HEK293T (cell line): Measurements from ENCODE around the gene CCDC159.

Source experiments
- BHLHE40 ChIP-seq: fragments of 450-650 bp; IDR thresholded peaks from 2 replicates; pipeline ENCODE4 v1.6.1; 2016; ENCODE audit warnings: mild to moderate bottlenecking, moderate library complexity, borderline replicate concordance
- FOXA1 ChIP-seq: fragments of 450-650 bp; IDR thresholded peaks from 2 replicates; pipeline ENCODE4 v1.6.1; 2016; ENCODE audit warnings: mild to moderate bottlenecking
- FOXK2 ChIP-seq: fragments of 450-650 bp; IDR thresholded peaks from 2 replicates; pipeline ENCODE4 v1.6.1; 2016; ENCODE audit warnings: mild to moderate bottlenecking
- FOXM1 ChIP-seq: fragments of 450-650 bp; IDR thresholded peaks from 2 replicates; pipeline ENCODE4 v1.6.1; 2017; ENCODE audit warnings: mild to moderate bottlenecking, borderline replicate concordance
- LEF1 ChIP-seq: fragments of 450-650 bp; IDR thresholded peaks from 2 replicates; pipeline ENCODE4 v1.6.1; 2017; ENCODE audit warnings: mild to moderate bottlenecking, borderline replicate concordance
- NFRKB ChIP-seq: fragments of 450-650 bp; IDR thresholded peaks from 2 replicates; pipeline ENCODE4 v1.6.1; 2016; ENCODE audit warnings: mild to moderate bottlenecking, moderate library complexity
- SUZ12 ChIP-seq: fragments of 450-650 bp; IDR thresholded peaks from 2 replicates; pipeline ENCODE4 v1.6.1; 2016; ENCODE audit warnings: mild to moderate bottlenecking
- TF ChIP-seq, protein P1 (sequence below): fragments of 450-650 bp; IDR thresholded peaks from 2 replicates; pipeline ENCODE4 v1.6.1; 2016

DNA sequence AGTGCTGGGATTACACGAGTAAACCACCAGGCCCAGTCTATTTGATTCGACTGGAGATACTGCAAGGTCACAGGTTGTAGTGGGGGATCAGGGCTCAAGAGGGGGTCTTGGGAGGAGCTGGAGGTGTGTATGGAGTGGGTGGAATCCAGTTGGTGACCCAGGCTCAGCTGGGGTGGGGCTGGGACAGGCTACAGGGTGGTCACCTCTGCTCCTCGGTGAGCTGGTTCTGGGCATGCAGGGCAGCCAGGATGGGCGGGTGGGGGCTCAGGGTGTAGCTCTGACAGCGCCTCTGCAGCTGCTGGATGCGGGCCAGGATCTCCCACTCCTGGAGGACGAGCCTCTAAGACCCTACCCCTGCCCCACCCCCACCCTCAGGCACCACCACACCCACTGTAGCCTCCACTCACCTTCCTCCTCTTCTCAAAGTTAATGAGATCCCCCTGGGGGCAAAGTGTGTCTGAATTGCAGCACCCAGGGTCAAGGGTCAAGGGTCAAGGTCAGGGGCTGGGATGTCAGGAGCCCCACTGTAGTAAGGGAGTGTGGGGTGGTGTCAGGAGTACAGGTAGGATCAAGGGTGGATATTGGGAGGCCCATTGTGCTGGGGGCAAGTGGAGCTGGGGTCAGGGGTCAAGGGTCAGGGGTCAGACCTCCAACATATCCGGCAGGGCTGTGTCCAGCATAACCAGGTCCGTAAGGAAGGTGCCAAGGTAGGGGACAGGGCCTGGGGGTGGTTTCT is 55.7 kb downstream of the CCDC159 start:
- TF ChIP-seq FOXA1 (no peak), FOXM1 (no peak), BHLHE40 (no peak), SUZ12 (no peak), LEF1 (no peak), FOXK2 (no peak), NFRKB (no peak)
- TF ChIP-seq, protein P1, sequence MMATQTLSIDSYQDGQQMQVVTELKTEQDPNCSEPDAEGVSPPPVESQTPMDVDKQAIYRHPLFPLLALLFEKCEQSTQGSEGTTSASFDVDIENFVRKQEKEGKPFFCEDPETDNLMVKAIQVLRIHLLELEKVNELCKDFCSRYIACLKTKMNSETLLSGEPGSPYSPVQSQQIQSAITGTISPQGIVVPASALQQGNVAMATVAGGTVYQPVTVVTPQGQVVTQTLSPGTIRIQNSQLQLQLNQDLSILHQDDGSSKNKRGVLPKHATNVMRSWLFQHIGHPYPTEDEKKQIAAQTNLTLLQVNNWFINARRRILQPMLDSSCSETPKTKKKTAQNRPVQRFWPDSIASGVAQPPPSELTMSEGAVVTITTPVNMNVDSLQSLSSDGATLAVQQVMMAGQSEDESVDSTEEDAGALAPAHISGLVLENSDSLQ: no peak
